SK-N-SH (cell line): ENCODE data around the gene SPAAR.

ENCODE experiments used
- EZH2phosphoT487 ChIP-seq: fragments of 200-600 bp; sonication (generic); IDR thresholded peaks from 2 replicates; pipeline ENCODE4 v1.6.1; 2017; ENCODE audit warnings: low read depth, mixed run types, mild to moderate bottlenecking, antibody characterized with exemption, moderate library complexity, borderline replicate concordance
- MAX ChIP-seq: IDR thresholded peaks from 2 replicates; pipeline ENCODE4 v1.4.0; 2012; ENCODE audit warnings: low read depth
- NFIC ChIP-seq: IDR thresholded peaks from 2 replicates; pipeline ENCODE4 v1.4.0; 2012; ENCODE audit warnings: borderline replicate concordance
- POLR2AphosphoS5 ChIP-seq: IDR thresholded peaks from 2 replicates; pipeline ENCODE4 v1.6.1; 2012; ENCODE audit warnings: low read depth, low read length
- RAD21 ChIP-seq: IDR thresholded peaks from 2 replicates; pipeline ENCODE4 v1.6.1; 2012; ENCODE audit warnings: mild to moderate bottlenecking, low read length
- RXRA ChIP-seq: IDR thresholded peaks from 2 replicates; pipeline ENCODE4 v1.4.0; 2012; ENCODE audit warnings: low read depth, mild to moderate bottlenecking, borderline replicate concordance
- SIN3A ChIP-seq: IDR thresholded peaks from 2 replicates; pipeline ENCODE4 v1.6.1; 2012; ENCODE audit warnings: low read depth, mild to moderate bottlenecking, low read length, moderate library complexity, borderline replicate concordance
- TAF1 ChIP-seq: IDR thresholded peaks from 2 replicates; pipeline ENCODE4 v1.6.1; 2012; ENCODE audit warnings: low read depth, mild to moderate bottlenecking, low read length, moderate library complexity, borderline replicate concordance
- TF ChIP-seq, protein P1 (sequence below): fragments of 200-600 bp; sonication (generic); IDR thresholded peaks from 2 replicates; pipeline ENCODE4 v1.6.1; 2017; ENCODE audit warnings: antibody characterized with exemption, mild to moderate bottlenecking, moderate library complexity

GRCh38 chr9:35918780-35919179 is 9.5 kb downstream of the SPAAR start:
- TF ChIP-seq, protein P1, sequence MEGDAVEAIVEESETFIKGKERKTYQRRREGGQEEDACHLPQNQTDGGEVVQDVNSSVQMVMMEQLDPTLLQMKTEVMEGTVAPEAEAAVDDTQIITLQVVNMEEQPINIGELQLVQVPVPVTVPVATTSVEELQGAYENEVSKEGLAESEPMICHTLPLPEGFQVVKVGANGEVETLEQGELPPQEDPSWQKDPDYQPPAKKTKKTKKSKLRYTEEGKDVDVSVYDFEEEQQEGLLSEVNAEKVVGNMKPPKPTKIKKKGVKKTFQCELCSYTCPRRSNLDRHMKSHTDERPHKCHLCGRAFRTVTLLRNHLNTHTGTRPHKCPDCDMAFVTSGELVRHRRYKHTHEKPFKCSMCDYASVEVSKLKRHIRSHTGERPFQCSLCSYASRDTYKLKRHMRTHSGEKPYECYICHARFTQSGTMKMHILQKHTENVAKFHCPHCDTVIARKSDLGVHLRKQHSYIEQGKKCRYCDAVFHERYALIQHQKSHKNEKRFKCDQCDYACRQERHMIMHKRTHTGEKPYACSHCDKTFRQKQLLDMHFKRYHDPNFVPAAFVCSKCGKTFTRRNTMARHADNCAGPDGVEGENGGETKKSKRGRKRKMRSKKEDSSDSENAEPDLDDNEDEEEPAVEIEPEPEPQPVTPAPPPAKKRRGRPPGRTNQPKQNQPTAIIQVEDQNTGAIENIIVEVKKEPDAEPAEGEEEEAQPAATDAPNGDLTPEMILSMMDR = no peak
- no peak for TF ChIP-seq MAX
- TF ChIP-seq SIN3A = no peak
- TF ChIP-seq EZH2phosphoT487 = no peak
- no peak for TF ChIP-seq RXRA
- no peak for TF ChIP-seq POLR2AphosphoS5
- no peak for TF ChIP-seq TAF1
- no peak for TF ChIP-seq RAD21
- no peak for TF ChIP-seq NFIC
